Measurements from ENCODE around the gene FKBP4. TPM values are rescaled to one million over a fixed set of nuclear protein-coding genes. Genes with fewer than 3 reads are reported as not detected.

The FKBP4 gene
- total RNA-seq, 1 donor from 2014 or later, result 45.3 TPM

- no peak overlapping the region for H3K9ac ChIP-seq
- peaks cover 17% of the 10 kb centered on the region for H3K4me1 ChIP-seq
- H2AFZ ChIP-seq (replicated peaks), result no peak overlapping the region
- H3K4me1 Mint-ChIP-seq, result peaks cover 25% of the 10 kb centered on the region
- H3F3A ChIP-seq (ENCODE audit: low read depth), result peaks cover 2% of the 10 kb centered on the region
- no peak overlapping the region for H3K4me3 ChIP-seq
- no peak overlapping the region for H3K4me3 Mint-ChIP-seq
- H3K79me2 ChIP-seq (ENCODE audit: low read depth), result no peaks in the 10 kb centered on the region
- TF ChIP-seq CTCF (IDR thresholded peaks at IDR 0.05) (no peak), EZH2 (IDR thresholded peaks at IDR 0.05) (no peak), EZH2phosphoT487 (IDR thresholded peaks at IDR 0.05) (no peak)
- H3K4me2 ChIP-seq, result no peak overlapping the region
- no peak overlapping the region for H3K27ac Mint-ChIP-seq
- no peaks in the 10 kb centered on the region for H3K27me3 ChIP-seq
- no peak for DNase-seq (ENCODE audit: low spot score)
- no peaks in the 10 kb centered on the region for H3K36me3 ChIP-seq
- peaks cover 3% of the 10 kb centered on the region for H3K27me3 Mint-ChIP-seq (ENCODE audit: insufficient read depth, low read depth)
- H3K36me3 Mint-ChIP-seq, result peaks cover 5% of the 10 kb centered on the region
- H3K9me3 Mint-ChIP-seq, result no peaks in the 10 kb centered on the region
- peaks cover 5% of the 10 kb centered on the region for H4K20me1 ChIP-seq (ENCODE audit: low read depth)
- H3K27ac ChIP-seq, result no peak overlapping the region
- H3K9me3 ChIP-seq (ENCODE audit: low read depth), result no peaks in the 10 kb centered on the region
These were observed 39.0 kb downstream of the FKBP4 start for GRCh38 chr12:2833810-2834209.

- TF ChIP-seq CTCF (IDR thresholded peaks at IDR 0.05), result no peak
- TF ChIP-seq EZH2phosphoT487 (IDR thresholded peaks at IDR 0.05), result no peak
- no peak for TF ChIP-seq EZH2 (IDR thresholded peaks at IDR 0.05)
- Mint-ChIP-seq H3K9me3 (no peaks in the 10 kb centered on the region), H3K4me3 (peak within 1 kb of the TSS; percentile 65), H3K4me1 (peaks cover 25% of the 10 kb centered on the region), H3K27ac (peak within 1 kb of the TSS; percentile 89), H3K27me3 (ENCODE audit: insufficient read depth, low read depth) (peaks cover 3% of the 10 kb centered on the region), H3K36me3 (peaks cover 9% of the 10 kb centered on the region)
- Histone ChIP-seq H3K36me3 (no peaks in the 10 kb centered on the region), H3K9me3 (ENCODE audit: low read depth) (no peaks in the 10 kb centered on the region), H3K79me2 (ENCODE audit: low read depth) (no peaks in the 10 kb centered on the region), H3K4me1 (peaks cover 17% of the 10 kb centered on the region), H3K9ac (no peak within 1 kb of the TSS), H2AFZ (replicated peaks) (no peak within 1 kb of the TSS), H3K27me3 (no peaks in the 10 kb centered on the region), H3K4me3 (no peak within 1 kb of the TSS), H4K20me1 (ENCODE audit: low read depth) (peaks cover 5% of the 10 kb centered on the region), H3F3A (ENCODE audit: low read depth) (peaks cover 2% of the 10 kb centered on the region), H3K4me2 (peak within 1 kb of the TSS; percentile 60), H3K27ac (no peak within 1 kb of the TSS)
- DNase-seq (ENCODE audit: low spot score), result peak; percentile 55
These were observed 40.1 kb downstream of the FKBP4 start, which contains the start of gene NRIP2 for GRCh38 chr12:2834581-2835491. Gene NRIP2 (minus strand): TSS chr12:2835035. CDS start chr12:2834983, 52 bp downstream.

GRCh38 chr12:2835691-2836403 is 41.1 kb downstream of the FKBP4 start:
- peaks cover 2% of the 10 kb centered on the region for H3K27me3 Mint-ChIP-seq (ENCODE audit: insufficient read depth, low read depth)
- H3K4me3 Mint-ChIP-seq, result no peak overlapping the region
- peaks cover 9% of the 10 kb centered on the region for H3K36me3 Mint-ChIP-seq
- Histone ChIP-seq H3K79me2 (ENCODE audit: low read depth) (no peaks in the 10 kb centered on the region), H3F3A (ENCODE audit: low read depth) (peaks cover 2% of the 10 kb centered on the region), H3K9me3 (ENCODE audit: low read depth) (no peaks in the 10 kb centered on the region), H3K4me1 (peaks cover 17% of the 10 kb centered on the region), H3K4me3 (no peak overlapping the region), H3K9ac (no peak overlapping the region), H3K36me3 (no peaks in the 10 kb centered on the region), H2AFZ (replicated peaks) (no peak overlapping the region), H3K27me3 (no peaks in the 10 kb centered on the region), H4K20me1 (ENCODE audit: low read depth) (peaks cover 5% of the 10 kb centered on the region), H3K27ac (no peak overlapping the region), H3K4me2 (no peak overlapping the region)
- no peak overlapping the region for H3K27ac Mint-ChIP-seq
- H3K9me3 Mint-ChIP-seq, result no peaks in the 10 kb centered on the region
- no peak for DNase-seq (ENCODE audit: low spot score)
- TF ChIP-seq CTCF (IDR thresholded peaks at IDR 0.05) (no peak), EZH2phosphoT487 (IDR thresholded peaks at IDR 0.05) (no peak), EZH2 (IDR thresholded peaks at IDR 0.05) (no peak)
- peaks cover 25% of the 10 kb centered on the region for H3K4me1 Mint-ChIP-seq
